GM19043 (cell line): ENCODE measurements around the gene MYH7B.

ENCODE experiments used
- ATAC-seq: cut with Tn5 transposase; IDR thresholded peaks from one replicate; pipeline ENCODE4 v1.9.1; 2021; ENCODE audit warnings: low read depth; ENCODE audit not compliant: unreplicated experiment

Gene MYH7B

DNA sequence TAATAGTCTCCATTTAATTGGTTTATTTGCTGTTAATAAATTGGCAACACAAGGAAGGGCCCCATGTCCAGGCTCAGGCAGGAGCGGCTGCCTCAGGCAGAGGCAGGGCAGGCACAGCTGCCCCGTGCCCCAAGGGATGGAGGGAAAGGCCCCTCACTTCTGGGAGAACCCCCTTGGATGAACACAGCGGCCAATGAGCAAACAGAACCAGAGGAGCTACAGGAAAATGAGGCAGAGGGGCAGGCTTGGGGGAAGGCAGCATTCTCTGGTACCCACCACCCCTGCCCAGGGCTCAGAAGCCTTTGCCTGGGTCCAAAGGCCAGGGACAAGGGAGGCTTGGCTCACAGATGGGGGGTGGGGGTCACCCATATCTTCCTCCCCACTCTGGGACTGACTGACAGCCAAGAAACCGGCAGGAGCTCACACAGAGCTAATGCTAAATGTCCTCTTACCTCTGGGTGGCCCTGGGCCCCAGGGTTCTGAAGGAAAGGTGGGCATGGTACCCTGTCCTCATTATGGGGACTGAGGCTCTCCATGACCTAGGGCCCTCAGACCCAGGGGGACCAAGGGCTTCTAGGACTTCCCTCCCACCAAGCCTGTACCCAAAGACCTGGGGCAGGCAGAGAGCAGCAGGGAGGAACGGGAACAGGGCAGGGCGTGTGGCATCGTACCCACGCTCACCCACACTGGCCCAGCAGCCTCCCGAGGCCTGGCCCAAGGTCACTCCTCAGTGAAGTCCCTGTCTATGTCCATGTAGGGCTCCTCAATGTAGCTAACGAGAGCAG is 47.0 kb downstream of the MYH7B start:
- ATAC-seq, result no peak

DNA sequence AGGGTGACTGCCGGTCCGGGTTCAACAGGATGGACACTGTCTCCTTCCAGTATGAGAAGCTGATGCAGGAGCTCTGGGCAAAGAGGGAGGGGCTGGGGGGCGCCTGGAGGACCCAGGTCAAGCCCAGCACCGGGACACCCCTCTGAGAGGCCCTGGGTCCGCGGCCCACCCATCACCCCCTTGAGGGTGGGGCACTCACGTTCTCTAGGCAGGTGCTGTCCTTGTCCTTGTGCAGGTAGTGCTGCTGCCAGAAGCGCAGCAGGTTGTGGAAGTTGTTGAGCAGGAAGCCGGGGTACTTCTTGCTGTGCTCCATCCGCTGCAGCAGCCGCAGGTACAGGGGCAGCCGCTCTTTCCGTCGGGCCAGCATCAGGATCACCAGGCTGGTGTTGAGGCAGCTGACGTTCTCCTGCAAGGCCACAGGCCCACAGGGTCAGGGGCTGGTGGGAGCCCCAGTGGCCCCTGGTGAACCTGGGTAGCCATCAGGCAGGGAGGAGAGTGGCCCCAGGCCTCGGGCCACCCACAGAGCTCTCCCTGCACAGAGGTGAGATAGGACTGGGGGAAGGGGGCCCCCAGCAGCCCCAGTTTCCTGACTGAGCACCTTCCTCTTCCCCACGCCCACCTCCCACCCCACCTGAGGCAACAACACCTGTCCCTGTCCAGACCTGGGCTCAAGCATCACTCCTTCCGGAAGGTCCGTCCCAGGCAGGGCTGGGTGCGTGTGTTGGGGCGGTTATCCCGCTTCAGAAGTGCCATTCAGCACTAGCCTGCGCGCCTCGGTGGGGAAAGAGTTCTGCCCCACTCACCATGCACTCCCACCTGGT is 47.8 kb downstream of the MYH7B start:
- no peak for ATAC-seq

DNA sequence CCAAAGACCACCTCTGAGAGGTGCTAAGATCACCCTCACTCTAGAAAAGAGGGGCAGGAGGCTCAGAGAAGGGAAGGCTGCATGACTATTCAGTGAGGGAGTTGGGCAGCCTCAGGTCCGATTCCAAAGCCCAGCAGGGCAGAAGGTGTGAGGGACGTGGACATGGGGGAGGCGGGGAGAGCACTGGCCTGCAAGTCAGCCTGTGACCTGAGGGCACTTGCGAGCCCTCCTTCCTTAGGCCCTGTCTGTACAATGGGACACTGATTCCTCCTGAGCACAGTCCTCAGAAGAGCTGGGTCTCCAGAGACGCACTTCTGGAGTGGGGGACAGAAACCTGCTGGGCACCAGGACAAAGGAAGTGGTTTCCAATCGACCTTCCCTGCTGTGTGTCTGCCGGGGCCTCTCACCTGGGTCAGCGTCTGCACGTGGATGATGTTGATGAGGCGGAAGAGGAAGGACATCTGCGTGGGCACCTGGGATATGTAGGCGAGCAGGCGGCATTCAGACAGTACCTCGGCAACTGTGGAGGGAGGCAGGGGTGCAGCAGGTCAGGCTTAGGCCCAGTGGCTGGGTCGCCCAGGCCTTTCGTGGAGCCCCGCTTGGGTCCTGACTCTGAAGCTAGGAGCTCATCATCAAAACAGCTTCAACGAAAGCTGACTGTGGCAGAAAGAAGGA is 48.5 kb downstream of the MYH7B start:
- no peak for ATAC-seq

DNA sequence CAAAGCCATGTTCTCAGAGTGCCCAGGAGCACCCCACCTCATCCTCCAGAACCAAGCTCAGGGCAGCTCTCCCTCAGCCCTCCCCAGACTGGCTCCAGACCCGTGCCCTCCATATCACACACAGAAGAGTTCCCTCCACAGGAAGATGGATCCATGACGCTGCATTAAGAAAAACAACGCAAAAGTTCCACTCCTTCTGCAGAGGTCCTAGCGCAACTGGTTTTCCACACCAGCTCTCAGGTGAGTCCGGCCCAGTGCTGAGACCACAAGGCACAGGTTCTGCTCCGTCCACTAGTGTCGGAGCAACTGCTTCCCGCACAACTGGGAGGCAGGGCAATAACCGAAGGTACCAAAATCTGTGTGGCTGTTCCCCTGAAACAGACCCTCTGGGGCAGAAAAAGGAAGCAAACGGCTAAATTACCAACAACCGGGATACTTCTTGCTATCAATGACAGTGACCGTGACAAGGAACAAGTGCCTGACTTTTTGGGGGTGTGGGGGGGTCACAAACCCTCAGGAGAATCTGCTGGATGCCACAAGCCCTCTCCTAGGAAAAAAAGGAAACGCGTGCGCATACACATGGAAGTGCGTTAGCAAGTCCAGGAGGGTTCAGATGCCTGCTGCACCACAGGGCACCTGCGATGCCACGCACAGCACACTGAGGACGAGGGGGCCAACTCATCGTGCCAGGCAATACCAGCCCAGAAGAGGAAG is 49.2 kb downstream of the MYH7B start:
- no peak for ATAC-seq
